GM20431 (cell line): ENCODE data around the gene GPR89B.
"Not testable (repeated sequence)": the region's sequence is repeated elsewhere in the genome, so short reads cannot be mapped to it uniquely, and the experiment has no call there.

Experiments
- in situ Hi-C: fragments of 300-500 bp; cut with MseI, MboI; formaldehyde crosslinking; loops from one replicate; pipeline ENCODE4 v1.15.0; 2020; ENCODE audit warnings: low sequenced_read_pairs; ENCODE audit not compliant: unreplicated experiment

Gene GPR89B

DNA sequence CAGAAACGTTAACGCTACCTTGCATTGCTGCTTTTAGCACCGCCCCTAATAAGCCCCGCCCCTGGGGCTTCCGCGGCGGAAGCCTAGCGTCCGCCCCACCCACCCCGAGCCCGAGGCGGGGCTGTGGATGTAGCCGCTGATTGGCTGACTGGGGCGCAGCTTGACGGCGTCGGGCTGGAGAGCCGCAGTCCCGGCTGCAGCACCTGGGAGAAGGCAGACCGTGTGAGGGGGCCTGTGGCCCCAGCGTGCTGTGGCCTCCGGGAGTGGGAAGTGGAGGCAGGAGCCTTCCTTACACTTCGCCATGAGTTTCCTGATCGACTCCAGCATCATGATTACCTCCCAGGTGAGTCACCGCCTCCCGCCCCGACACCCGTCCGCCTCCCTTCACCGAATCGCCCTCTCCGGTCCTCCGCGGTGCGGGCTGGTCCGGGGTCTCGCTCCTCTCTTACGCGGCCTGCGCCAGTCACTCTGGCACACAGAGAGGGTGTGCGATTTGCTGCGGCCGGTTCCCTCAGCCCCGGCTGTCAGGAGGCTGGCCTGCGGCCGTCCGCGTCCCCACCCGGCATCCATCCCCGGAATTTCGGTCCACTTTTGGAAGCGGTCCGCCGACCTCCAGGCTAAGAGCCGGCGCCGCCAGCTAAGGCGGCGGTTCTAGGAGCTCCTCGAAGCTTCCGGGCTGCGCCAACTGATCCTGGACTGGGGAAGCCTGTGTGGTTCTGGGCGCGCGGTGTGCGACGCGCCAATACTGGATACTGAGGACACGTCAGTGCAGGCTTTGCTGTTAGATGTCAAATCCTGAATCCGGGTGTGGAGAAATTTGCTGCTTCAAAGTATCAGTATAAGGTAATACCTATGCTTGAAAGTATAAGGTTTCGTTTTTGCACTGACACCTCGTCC, at the start of gene GPR89B:
TSS of gene GPR89B (plus strand) at position 185 of the 897 bp plus-strand sequence. CDS start at position 302, 117 bp downstream.
- in situ Hi-C loops, result not testable (repeated sequence)

DNA sequence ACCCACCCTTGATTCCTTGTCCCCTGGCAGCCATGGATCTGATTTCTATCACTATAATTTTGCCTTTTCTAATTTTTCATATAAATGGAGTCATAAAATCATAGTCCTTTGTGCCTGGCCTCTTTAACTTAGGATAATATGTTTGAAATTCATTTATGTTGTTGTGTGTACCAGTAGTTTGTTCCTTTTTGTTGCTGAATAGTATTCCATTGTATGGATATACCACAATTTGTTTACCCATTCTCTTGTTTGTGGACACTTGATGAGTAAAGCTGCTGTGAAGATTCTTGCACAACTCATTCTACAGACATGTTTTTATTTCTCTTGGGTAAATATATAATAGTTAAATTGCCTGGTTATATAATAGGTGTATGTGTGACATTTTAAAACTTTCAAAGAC, 48.3 kb upstream of the GPR89B start:
- in situ Hi-C loops, result no loop called here

DNA sequence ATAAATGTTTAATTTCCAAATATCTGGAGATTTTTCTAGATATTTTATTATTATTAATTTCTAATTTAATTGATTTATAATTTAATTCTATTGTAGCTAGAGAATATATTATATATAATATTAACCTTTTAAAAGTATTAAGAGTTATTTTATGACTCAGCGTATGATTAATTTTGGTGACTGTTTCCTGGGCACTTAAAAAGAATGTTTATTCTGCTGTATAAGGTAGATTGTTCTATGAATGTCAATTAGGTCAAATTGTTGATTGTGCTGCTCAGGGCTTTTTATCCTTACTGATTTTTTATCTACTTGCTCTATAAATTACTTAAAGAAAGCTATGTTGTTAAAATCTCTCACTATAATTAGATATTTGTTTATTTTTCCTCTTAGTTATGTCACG, 45.7 kb upstream of the GPR89B start:
- in situ Hi-C loops, result no loop called here

DNA sequence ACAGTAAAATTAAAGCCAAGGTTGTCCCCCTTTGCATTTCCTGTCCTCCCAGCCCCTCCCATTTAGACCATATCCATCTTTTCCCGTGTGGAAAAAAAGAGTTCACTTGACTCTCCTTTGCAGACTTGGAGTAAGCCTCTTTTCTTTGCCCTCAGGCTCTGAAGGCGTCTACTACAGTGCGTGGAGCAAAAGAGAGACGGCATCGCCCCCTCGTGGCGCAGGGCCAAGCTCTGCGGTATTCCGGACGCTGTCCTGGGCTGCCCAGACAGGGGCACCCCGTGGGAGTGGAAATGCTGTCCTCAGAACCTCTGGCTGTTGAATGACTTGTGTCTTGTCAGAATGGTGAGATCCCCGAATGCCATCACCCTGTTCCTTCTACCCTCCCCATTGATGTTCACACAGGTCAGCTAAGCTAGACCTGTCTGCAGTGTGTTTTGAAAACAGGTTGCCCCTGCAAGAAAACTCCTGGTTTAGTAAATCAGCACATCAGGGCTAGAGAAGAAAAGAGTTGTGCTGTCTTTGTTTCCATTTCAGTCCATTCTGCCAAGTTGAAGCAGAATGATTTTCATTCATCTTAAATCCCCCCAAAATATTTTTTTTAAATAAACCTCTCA, 37.9 kb upstream of the GPR89B start:
- in situ Hi-C loops, result no loop called here

DNA sequence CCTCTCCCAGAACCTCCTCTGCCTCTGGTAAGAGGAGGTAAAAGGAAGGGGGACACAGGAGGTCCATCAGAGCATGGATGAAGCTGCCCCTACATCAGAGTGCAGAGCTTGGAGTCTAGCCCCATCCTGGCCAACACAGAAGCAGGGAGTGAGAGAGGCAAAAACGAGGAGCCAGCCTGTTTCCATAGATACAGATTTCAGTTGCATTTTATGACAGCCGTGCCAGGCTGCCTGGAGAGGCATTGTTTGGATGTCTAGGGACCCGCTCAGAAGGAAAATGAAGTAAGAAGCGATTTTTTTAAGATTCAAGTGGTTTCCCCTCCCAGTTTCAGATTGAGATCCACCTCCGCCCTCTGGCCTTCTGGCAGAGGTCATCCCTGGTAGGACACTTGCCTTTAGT, 37.1 kb upstream of the GPR89B start:
- in situ Hi-C loops, result no loop called here

DNA sequence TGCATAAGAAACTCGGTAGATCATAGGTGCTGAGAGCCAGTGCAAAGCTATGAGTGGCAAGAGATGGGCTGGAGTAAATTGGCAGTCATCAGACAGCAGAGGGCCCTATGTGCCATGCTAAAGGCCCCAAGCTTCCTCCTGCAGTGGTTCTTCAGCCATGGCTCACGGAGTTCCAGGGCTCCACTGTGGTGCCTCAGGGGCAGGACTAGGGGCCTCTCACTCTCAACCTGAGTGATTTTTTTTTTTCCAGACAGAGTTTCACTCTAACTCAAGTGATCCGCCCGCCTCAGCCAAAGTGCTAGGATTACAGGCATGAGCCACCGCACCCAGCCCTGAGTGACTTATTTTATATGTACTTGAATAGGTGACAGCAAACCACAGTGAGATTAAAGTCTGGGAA, 36.0 kb upstream of the GPR89B start:
- in situ Hi-C loops, result no loop called here

DNA sequence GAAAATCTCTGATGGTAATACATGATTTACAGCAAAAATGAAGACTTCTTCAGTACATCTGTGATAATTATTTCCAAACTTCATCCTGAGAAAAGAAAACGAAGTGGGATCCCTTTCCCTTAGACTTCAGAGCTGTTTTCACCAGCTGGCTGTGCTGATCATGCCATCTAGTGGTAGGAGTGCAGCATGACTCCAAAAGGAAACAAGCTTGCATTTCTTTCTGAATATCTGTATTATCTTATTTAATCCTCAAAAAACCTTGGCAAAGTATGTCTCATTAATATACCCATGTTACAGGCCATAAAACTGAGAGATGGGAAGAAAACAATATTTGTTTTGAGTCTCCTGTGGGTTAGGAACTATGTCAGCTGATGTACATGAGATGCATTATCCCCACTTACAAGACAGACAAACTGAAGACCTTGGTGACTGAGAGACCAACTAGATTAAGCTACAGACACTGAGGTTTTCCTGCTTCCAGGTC, 35.4 kb upstream of the GPR89B start:
- in situ Hi-C loops, result no loop called here

DNA sequence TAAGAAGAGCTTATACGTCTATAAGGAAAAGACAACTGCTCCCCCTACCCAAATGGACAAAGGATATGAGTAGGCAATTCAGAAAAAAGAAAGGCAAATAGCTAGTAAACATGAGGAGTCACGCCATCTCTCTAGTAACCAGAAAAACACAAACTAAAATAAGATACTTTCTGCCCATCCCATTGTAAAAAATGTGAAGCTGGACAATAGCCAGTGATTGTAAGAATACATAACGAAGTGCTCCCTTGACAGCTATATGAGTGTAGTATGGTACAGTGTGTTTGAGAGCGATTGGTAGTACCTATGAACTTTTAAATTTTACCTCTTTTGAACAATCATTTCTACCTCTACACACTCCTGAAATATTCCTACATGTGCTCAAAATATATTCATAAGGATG, 33.1 kb upstream of the GPR89B start:
- in situ Hi-C loops, result no loop called here

DNA sequence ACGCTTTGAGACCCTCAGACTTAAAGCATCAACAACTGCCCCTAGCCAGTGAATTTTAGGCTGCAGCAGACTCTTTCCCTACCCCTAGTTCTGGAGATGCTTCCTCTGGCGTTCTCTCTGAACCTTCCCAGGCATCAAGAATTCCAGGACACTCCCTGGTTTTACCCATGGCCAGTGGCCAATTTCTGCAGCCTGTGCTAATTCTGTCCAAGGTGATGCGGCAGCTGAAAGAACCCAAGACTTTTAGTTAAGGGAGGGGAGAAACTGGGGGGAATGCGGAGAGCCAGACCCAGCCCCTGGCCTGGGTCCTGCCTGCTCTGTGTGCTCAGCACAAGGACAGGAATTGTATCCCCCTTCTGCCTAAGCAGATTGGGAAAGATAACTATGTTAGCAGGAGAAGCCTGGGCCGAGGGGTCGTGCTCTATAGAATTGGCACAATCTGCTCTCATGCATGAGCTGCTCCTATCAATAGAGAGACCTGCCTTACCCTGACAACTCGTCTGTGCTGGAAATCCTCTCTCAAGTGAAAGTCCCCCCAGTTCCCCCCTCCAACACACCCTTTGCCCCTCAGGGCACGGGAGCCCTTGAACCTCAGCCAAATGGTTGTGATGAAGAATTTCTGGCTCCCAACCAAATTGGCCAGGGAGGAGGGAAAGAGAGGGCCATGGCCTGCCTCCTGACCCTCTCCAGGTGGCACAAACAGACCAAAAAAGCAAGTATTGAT, 31.0 kb upstream of the GPR89B start:
- in situ Hi-C loops, result no loop called here

DNA sequence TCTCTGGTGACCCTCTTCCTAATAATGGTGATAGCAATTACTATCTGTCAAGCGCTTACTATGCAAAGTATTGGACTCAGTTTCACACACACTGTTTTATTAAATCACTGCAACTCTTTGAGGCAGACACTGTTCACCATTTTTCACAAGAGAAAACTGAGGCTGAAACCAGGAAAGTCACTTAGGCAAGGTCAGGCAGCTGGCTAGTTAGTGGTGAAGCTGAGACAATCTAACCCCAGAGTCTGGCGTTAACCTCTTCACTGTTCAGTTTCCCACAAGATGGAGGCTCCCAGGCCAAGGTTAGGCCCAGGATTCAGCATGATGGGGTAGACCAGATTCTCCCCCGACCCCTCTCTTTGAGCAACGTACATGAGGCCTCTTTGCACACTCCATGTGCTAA, 30.4 kb upstream of the GPR89B start:
- in situ Hi-C loops, result no loop called here

DNA sequence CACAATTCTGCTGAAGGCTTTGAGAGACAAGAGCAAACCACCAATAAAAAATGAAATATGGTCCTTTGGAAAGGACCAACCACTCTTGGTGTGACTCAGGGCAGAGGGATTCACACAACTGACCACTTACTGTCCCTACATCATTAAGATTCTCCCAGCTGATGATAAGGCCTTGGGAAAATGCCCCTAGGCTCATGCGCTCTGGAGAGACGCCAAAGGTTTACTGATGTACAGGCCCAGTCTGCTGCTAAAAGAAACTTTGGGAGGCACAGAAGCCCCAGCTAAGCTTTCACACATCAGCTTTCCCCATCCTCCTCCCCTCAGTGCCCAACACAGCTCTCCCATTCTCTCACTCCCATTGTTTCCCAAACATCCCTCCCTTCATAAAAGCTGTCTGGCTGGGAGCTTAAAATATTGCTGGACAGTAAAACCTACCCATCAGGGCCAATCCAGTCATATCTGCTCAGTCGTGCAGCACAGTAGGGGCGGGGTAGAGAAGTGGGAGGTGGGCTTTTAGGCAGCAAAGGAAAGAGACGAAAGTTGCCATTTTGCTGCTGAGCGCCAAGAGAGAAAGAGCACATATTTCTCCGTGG, 25.9 kb upstream of the GPR89B start, which contains the start of gene GJA8:
TSS of gene GJA8 (plus strand) at position 543 of the 593 bp plus-strand sequence. CDS start 5,161 bp downstream, outside the sequence.
- in situ Hi-C loops, result no loop called here

DNA sequence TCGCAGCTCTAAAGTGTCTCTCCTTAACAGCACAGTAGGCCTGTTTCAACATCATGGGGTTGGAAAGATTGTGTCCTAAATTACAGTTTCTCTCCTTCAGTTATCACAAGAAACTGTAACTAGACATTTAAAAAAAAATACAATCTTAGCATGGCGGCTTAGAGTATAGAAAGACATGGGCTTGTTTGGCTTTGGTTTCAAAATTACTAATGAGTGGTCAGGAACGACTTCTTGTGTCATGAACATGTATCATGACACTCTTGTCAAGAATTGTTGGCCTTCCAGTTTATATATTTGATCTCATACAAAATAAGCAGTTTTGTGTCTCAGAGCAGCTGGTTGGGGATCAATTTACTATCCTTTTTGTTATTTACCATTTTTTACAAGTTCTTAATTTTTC, 23.5 kb upstream of the GPR89B start:
- in situ Hi-C loops, result no loop called here

DNA sequence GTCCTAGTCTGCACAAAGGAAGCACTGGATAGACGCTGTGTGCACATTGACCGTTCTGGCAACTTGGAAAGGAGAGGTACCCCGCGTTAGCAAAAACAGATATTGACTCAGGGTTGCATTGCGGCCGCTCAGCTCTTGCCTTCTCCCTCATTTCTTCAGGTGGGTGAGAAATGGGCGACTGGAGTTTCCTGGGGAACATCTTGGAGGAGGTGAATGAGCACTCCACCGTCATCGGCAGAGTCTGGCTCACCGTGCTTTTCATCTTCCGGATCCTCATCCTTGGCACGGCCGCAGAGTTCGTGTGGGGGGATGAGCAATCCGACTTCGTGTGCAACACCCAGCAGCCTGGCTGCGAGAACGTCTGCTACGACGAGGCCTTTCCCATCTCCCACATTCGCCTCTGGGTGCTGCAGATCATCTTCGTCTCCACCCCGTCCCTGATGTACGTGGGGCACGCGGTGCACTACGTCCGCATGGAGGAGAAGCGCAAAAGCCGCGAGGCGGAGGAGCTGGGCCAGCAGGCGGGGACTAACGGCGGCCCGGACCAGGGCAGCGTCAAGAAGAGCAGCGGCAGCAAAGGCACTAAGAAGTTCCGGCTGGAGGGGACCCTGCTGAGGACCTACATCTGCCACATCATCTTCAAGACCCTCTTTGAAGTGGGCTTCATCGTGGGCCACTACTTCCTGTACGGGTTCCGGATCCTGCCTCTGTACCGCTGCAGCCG, 20.3 kb upstream of the GPR89B start:
- in situ Hi-C loops, result no loop called here

DNA sequence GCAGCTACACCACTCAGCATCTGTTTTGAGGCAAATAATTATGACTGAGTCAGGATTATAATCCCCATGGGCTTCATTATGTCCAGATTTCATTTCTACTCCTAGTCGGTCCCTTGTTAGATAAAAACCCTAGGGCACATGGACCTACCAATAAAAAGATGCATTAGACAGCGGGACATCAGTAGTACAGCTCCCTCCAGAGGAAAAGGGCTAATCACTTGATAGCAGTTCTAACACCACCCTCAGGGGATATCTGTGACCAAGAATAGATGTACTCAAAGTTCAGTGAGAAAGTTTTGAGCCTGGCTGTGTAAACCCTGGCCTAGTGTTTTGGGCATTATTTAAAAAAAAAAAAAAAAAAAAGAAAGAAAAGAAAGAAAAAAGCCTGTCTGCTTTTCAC, 15.7 kb upstream of the GPR89B start:
- in situ Hi-C loops, result no loop called here

DNA sequence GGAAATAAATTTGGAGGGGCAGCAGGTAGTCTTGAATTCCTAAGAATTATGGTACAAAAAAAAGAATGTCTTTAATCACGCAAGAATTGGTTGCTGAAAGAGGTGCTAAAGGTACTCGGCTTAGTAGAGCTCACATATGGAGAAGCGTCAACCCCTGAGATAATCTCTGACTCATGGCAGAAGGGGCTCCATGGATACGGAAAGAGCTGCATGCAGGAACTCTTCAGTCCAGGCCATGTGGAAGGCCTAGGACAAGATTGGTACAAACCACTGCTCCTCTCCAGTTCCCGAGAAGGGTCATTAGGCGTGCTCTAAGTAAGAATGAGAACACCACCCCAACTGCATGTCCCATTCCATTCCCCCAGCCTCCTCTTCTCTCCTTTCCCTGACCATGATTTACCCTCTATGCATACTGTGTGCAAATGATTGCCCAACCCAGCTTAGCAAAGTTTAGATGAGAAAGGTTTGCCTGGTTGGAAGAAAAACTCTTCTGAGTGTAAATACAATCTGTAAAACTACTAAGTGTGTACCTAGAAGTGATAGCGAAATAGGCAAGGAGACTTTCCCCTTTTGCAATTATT, 14.8 kb upstream of the GPR89B start:
- in situ Hi-C loops, result no loop called here

DNA sequence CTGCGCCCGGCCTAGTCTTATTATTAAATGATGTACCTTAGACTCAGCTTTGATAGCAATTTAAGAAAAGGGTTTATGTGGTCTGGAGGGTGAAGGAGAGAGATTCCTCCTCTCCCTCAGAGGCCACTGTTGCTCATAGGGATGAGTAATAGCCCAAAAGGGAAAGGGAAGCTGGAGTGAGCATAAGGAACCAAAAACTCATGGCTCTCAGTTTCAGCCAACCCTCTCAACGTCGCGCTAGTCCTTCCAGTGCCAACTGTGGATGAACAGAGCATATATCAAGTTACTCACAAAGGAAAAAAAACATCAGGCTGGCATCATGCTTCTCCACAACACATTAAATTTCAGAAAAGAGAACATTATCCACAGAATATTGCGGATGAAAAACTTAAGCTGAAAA, 8.3 kb upstream of the GPR89B start:
- in situ Hi-C loops, result no loop called here

DNA sequence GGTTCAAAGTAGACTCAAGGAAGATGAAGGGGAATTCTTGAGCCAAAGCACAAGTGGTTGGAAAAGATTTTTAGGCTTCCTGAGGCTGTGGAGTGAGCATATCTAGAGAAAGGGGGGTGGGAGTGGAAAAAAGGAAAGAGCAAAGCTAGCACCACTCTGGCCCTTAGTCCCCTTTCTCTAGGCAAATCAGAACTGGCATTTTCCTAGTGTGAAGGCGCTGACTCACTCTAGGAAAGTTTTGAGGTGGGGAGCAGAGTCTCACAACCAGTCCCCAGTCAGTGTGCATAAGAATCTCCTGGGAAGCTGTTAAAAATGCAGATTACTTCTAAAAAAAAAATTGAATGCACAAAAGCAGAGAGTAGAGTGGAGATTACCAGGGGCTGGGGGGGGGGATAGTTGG, 3.4 kb upstream of the GPR89B start:
- in situ Hi-C loops, result no loop called here

DNA sequence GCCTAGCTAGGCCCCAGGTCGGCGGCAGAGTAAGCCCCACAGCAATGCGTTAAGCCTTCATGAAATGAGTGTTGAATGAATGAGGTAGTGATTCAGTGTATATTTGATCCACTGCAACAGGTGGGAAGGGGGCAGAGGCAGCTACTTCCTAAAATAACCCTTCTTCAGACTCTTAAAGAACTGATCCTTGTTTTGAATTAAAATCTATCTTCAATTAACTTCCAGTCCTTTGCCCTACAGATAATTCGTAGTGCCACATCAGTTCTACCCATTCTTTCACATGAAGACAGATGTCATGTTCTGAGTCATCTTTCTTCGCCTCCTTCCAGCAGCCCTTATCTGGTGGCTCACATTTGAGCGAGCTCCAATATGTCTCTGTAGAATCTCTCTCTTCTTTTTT, 1.0 kb upstream of the GPR89B start:
- in situ Hi-C loops, result not testable (repeated sequence)

DNA sequence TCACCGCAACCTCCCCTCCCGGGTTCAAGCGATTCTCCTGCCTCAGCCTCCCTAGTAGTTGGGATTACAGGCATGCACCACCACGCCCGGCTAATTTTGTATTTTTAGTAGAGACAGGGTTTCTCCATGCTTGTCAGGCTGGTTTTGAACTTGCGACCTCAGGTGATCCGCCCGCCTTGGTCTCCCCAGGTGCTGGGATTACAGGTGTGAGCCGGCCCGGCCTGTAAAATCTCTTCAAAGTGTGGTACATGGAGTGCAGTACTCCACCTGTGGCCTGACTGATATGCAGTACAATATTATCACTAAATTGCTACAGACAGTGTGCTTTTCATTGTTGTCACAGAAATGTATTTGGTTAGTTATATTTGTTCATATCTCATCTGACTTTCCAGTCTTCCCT, 531 bp upstream of the GPR89B start:
- in situ Hi-C loops, result not testable (repeated sequence)
